IPS DF 4.7 (cell line): Measurements from ENCODE around the gene MVP.
"Not testable (repeated sequence)": the region's sequence is repeated elsewhere in the genome, so short reads cannot be mapped to it uniquely, and the experiment has no call there.

Experiments
- DNase-seq: peaks from one replicate; pipeline ENCODE4 v3.0.0-alpha.2; 2013; ENCODE audit warnings: low spot score; ENCODE audit errors: extremely low read depth

MVP gene

DNA sequence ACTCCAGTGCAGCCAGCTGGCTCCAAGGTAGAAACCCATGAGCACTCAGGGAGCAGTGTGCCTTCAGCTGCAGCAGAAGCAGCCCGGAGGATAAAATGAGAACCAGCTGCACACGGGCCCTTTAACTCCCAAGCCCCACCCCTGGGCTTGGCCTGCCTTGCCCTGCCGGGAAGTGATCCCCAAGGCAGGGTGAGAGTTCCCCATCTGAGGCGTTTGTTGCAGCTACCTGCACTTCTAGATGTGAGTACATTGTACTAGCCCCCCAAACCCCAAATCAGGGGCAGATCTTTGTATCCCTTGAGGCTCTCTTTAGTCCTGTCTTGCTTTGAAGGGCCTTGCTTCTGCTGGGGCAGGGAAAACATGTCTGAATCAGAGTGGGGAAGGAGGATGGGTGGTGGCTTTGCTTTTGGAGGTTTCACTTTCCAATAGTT lies at the start of gene MVP:
Gene MVP (plus strand): TSS at position 192 of the 431 bp plus-strand sequence. CDS start 10,088 bp downstream, outside the sequence.
- DNase-seq, result no peak

DNA sequence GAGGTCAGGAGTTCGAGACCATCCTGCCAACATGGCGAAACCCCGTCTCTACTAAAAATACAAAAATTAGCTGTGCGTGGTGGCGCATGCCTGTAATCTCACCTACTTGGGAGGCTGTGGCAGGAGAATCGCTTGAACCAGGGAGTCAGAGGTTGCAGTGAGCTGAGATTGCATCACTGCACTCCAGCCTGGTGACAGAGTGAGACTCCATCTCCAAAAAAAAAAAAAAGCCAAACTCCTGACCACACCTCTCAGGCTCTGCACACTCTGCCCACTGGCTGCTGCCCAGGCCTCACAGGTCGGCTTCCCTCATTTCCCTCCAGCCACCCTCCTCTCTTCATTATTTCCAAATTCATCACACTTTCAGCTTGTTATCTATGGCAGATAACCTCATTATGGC lies 47.9 kb upstream of the MVP start:
- DNase-seq, result not testable (repeated sequence)

DNA sequence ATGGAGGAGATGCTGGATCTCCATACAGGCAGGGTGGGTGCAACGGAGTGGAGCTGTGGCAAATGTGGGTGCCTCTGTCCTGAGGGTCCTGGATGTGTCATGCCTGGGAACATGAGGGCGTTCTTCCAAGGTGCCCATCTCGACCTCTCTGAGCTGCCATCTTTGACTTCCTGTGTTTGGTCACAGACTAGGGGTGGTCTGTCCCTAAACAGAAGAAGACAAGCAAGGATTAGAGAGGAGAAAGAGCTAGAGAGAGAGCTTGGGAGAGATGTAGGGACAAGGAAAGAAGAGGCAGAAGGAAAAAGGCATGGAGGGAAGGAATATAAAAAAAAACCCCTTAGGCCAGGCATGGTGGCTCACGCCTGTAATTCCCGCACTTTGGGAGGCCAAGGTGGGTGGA lies 45.5 kb upstream of the MVP start:
- no peak for DNase-seq

DNA sequence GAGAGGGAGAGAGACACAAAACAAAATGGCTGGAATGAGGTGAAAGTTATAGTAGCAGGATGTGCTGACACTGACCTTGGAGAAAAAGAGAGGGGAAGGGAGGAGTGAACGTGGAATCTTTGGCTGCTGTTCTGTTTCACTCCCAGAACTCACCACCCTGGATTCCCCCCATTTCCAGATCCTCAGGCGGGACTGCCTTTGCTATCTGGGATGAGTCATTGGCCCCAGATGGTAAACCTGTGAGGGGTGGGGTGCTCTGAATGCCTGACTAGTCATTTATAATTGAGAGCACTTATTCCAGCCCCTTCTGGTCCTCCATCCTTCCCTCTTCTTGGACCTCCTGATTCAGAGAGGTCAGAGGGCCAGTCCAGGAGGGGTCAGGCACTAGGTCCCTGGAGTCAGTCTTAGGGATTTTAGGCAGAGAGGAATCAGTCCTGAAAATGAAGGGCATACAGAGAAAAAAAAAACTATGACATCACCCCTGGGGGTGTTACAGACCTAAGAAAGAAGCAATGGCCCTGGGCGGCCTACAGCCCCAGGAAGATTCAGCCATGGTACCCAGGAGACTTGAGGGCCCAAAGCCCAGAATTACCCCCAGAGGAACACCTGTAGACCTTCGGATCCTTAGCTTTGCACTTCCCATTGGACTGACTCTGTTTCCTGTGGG lies 44.4 kb upstream of the MVP start:
- no peak for DNase-seq

DNA sequence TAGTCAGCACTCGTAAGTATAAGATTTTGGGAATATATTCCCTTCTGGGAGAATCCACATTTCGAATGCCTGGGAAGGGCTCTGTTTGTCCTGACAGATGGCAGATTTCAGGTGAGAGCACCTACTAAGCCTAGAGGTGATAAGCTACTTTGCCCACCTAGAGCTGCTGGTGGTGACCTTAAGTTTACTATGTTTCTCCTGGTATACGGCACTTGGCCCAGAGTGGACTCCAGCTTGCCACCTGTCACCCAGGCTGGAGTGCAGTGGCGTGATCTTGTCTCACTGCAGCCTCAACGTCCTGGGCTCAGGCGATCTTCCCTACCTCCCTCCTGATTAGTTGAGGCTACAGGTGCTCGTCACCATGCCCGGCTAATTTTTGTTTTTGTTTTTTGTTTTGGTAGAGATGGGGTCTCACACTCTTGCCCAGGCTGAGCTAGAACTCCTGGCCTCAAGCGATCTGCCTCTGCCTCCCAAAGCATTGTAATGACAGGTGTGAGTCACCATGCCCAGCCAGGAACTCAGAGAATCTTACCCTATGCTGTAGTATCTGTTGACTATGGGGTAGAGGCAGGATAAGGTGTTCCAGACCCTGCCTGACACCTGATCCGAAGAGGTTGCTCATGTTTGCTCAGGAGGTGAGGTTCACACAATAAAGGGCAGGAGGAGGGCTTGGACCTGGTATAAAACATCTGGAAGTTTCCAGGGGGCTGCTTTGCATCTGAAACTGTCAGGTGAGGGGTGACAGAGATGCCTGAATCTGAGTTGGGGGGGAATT lies 42.5 kb upstream of the MVP start, which contains the start of gene ZG16:
Gene ZG16 (plus strand): TSS at position 681 of the 775 bp plus-strand sequence. CDS start 1,011 bp downstream, outside the sequence.
- no peak for DNase-seq

DNA sequence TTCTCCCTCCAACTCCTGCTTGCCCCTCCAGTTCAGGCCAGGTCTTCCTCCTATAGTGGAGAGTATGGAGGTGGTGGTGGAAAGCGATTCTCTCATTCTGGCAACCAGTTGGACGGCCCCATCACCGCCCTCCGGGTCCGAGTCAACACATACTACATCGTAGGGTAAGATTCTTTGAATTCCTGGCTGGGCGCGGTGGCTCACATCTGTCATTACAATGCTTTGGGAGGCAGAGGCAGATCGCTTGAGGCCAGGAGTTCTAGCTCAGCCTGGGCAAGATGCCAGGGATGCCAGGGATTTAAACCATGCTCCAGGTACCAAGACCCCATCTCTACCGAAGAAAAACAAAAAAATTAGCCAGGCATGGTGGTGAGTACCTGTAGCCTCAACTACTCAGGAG lies 40.8 kb upstream of the MVP start:
- no peak for DNase-seq

DNA sequence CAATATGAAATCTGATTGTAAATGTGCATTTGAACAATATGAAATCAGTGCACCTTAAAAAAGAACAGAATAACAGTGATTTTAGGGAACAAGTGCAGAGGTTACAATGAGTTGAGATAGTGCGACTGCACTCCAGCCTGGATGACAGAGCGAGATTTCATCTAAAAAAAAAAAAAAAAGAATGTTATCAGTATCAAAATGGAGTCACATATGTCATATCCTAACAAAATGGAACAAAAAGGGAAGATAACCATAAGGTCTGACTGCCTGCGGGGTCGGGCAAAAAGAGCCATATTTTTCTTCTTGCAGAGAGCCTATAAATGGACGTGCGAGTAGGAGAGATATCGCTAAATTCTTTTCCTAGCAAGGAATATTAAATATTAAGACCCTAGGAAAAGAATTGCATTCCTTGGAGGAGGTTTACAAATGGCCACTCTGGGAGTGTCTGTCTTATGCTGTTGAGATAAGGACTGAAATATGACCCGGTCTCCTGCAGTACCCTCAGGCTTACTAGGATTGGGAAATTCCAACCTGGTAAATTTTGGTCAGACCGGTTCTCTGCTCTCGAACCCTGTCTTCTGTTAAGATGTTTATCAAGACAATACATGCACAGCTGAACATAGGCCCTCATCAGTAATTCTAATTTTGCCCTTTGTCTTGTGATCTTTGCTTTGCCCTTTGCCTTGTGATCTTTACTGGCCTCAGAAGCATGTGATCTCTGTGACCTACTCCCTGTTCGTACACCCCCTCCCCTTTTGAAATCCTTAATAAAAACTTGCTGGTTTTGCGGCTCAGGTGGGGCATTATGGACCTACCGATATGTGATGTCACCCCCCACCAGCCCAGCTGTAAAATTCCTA lies 36.9 kb upstream of the MVP start:
- not testable (repeated sequence) for DNase-seq

DNA sequence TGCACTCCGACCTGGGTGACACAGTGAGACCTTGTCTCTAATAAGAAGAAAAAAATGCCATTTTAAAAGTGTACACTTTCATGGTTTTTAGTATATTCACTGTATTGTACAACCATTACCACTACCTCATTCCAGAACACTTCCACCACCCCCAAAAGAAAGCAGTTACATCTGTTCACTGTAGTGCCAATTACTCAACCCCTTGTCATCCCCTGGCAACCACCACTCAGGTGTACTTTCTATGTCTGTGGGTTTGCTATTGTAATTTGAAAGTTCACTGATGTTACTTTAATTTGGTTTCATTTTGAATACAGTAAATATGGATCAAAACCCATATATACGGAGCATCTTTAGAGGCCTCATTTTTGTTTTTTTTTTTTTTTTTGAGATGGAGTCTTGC lies 36.1 kb upstream of the MVP start:
- no peak for DNase-seq

DNA sequence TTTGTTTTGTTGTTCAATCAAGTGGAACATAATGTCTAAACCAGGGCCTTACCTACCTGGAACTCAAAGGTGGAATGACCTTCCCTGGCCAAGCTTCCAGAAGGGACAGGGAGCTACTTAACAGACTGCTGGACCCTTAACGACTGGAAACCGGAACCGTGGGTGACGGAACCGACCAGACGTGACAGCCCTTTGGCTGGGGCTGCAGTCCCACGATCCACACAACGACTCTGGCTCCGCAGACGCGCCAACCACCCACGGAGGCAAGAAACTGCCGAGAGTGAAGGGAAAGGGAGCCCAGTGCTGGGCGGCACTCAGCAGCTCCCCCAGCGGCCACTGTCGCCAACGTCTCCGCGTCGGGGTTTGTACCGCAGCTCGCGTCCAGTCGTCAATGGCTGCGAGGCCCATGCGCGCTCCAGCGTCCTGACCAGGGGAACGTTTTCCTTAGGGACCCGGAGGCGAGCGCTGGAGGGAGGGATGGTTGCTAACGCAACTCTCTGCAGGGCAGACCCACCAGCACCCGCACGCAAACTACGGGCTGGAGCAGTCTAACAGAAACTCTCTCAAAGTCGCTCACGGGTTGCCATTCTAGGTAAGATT lies 35.3 kb upstream of the MVP start:
- DNase-seq, result no peak

DNA sequence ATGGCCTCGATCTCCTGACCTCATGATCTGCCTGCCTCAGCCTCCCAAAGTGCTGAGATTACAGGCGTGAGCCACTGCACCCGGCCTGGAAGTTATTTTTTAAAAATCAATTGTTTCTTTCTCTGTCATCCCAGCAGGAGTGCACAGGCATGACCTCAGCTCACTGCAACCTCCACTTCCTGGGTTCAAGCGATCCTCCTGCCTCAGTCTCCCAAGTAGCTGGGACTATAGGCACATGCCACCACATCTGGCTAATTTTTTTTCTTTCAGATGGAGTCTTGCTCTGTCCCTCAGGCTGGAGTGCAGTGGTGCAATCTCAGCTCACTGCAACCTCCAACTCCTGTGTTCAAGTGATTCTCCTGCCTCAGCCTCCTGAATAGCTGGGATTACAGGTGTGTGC lies 33.1 kb upstream of the MVP start:
- DNase-seq, result not testable (repeated sequence)

DNA sequence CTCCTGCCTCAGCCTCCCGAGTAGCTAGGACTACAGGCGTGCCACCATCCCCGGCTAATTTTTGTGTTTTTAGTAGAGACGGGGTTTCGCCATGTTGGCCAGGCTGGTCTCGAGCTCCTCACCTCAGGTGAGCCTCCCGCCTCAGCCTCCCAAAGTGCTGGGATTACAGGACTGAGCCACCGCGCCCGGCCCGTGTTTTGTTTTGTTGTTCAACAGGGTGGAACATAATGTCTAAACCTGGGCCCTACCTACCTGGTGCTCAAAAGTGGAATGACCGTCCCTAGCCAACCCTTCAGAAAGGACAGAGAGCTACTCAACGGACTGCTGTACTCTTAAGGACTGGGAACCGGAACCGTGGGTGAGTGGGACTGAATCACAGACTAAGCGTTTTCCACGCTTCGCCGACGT lies 30.5 kb upstream of the MVP start:
- no peak for DNase-seq

DNA sequence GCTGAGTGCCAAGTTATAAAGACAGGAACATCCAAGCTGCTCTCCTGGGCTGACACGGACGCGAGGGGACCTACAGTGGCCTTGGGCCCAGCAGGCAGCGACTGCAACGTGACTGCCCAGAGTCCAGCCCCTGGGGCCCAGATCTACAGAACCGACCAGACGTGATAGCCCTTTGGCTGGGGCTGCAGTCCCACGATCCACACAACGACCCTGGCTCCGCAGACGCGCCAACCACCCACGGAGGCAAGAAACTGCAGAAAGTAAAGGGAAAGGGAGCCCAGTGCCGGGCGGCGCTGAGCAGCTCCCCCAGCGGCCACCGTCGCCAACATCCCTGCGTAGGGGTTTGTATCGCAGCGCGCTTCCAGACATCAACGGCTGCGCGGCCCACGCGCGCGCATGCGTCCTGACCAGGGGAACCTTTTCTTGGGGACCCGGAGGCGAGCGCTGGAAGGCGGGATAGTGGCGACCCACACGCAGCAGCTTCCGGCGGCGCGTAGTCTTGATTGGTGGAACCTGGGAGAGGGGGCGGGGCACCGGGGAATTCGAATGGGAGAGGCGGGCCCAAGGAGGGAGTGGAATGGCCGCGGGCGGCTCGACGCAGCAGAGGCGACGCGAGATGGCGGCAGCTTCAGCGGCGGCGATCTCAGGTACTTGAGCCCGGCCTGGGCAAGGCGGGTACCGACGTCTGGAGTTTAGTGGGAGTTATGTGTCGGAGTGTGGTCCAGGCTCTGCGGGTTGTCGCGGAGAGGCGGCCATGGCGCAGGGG lies 29.9 kb upstream of the MVP start, which contains the start of gene KIF22:
Gene KIF22 (plus strand): TSS at position 569 of the 766 bp plus-strand sequence. CDS start 9 bp downstream, at position 578.
- DNase-seq, result peak; percentile 92

DNA sequence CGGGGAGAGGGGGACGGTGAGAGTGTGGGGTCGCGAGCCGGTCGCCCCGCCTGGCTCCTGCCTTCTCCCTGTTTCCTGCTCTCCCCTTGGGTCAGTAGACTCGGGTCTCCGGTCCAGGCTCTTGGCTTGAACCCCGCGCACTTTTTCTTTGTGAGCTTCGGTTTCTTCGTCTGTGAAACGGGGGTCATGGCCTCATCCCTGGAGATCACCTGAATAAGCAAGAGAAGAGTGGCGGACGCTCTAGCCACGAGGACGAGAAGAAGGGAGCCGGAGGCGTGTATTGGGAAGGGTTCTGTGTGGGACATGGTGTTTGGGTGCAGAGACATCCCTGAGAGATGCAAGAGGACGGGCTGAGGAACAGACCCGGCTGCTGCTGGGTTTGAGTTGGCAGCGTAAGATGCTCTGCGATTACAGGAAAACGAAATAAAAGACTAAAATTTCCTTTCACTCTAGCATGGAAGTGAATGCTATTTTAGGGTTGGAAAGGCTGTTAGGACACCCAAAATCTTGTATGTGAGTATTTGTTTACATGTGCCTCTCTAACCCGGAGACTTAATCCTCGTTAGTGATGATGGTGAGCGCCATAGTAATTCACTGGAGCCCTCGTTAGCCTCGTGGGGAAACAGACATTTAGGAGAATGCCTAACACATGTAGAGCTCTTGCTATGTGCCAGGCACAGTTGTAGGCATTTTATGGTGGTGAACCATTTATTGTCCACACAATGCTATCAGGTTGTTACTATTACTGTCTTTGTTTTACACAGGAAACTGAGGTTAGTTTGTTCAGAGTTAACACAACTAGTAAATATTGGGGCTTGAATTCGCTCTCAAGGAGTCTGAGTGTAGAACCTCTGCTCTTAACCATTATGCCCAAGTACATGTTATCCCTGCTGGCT lies 29.1 kb upstream of the MVP start:
- no peak for DNase-seq

DNA sequence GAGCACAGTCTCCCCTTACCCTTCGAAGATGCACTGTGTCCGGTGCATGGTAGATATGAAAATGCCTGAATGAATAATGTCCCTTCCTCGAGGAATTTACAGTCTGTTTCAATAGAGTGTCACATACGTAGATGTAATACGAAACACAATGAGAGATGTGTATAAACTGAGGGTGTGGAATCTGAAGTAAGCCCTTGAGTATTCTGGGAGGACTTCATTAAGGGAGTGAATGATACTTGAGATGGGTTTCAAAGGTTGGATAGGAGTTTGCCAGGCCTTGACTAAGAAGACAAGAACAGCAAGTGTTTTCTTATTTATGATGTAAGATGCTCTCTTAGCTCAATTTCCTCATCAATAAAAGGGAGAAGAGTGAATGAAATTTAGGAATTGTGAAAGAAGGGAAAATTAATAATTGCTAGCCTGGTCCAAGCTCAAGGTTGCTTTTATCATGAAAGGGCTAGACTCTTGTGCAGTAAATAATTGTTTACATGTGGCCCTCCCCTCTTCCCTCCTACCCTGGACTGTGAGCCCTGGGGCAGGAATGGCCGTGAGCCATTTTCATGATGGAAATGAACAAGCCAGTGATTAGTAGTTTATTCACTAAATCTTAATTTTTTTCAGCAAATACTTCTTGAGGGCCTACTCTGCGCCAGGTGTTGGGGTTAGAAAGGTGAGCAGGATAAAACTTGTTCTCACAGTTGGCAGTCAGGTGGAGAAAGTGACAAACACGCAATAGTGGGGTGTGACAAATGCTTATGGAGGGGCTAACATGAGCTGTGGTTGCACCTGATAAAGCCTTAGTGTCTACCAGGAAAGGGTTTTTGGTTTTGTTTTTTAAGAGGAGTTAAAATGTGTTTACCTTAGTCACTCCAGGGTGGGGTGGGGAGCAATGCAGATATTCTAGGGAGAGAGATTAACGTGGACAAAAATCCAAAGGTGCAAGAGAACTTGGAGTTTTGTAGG lies 28.1 kb upstream of the MVP start:
- no peak for DNase-seq

DNA sequence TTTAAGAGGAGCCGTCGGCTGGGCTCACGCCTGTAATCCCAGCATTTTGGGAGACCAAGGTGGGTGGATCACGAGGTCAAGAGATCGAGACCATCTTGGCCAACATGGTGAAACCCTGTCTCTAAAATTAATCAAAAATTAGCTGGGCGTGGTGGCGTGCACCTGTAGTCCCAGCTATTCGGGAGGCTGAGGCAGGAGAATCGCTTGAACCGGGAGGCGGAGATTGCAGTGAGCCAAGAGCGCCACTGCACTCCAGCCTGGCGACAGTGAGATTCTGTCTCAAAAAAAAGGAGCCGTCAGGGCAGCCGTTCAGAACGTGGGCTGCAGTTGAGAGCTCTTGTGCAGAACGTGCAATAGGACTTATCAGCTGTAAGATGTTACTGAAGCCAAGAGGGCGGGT lies 27.1 kb upstream of the MVP start:
- not testable (repeated sequence) for DNase-seq

DNA sequence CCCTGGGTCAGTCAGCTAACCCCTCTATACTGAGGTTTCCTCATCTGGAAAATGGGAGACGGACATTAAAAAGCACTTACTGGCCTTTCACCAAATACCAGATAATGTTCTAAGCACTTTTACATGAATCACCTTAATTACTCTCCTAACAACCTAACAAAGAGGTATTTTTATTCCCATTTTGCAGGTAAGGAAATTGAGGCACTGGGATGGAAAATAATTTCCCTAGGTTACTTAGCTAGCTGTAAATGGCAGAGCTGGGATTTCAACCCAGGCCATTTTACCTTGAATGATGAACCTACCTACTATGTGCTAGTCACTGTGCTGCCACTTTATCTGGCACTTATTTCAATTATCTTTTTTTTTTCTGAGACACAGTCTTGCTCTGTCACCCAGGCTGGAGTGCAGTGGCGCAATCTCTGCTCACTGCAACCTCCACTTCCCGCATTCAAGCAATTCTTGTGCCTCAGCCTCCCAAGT lies 26.0 kb upstream of the MVP start:
- no peak for DNase-seq

DNA sequence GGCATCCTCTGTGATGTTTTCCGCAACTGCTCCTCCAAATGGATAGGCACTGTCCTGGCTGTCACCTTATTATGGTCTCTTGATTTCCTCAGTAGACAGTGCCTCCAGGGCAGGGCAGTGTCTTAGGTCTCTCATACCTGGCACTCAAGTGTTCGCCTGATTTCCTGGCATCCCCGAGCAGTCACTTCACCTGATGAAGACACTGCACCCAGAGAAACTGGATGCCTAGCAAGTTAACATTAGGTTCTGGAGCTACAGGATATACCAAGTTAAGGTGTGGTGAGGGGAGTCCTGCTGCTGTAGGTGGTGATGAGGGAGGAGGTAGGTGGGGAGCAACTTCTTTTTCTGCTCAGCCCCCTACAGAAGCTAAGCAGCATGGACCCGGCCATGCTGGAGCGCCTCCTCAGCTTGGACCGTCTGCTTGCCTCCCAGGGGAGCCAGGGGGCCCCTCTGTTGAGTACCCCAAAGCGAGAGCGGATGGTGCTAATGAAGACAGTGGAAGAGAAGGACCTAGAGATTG lies 17.8 kb upstream of the MVP start:
- no peak for DNase-seq

DNA sequence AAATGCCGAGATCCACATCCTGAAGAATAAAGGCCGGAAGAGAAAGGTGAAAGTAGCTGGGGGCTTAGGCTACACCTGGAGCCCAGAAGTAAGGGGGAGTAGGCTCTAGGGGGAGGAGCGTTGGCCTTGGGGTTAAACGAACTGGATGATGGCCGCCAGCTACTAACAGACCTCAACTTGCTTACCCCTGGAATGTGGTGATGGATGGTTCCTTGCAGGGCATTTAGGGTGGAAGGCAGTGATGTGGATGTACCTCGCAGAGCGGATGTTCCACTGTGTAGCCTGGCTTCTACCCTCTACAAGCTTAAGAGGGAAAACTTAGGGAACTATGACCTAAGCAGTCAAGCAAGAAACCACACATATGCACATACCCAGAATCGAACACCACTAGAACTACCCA lies 16.2 kb upstream of the MVP start:
- no peak for DNase-seq
